Ishikawa (cell line): ENCODE results near the gene IL31RA.

Experiments used
- CEBPB ChIP-seq: IDR thresholded peaks from 2 replicates; pipeline ENCODE4 v1.6.1; 2012
- CREB1 ChIP-seq: IDR thresholded peaks from 2 replicates; pipeline ENCODE4 v1.6.1; 2012; ENCODE audit warnings: low read depth
- EGR1 ChIP-seq: IDR thresholded peaks from 2 replicates; pipeline ENCODE4 v1.6.1; 2012
- EP300 ChIP-seq: IDR thresholded peaks from 2 replicates; pipeline ENCODE4 v1.6.1; 2012; ENCODE audit warnings: borderline replicate concordance
- FOXM1 ChIP-seq: IDR thresholded peaks from 2 replicates; pipeline ENCODE4 v1.6.1; 2012; ENCODE audit warnings: low read depth, borderline replicate concordance
- NFIC ChIP-seq: IDR thresholded peaks from 2 replicates; pipeline ENCODE4 v1.6.1; 2012
- RAD21 ChIP-seq: IDR thresholded peaks from 2 replicates; pipeline ENCODE4 v1.6.1; 2012; ENCODE audit warnings: low read depth
- TAF1 ChIP-seq: IDR thresholded peaks from 2 replicates; pipeline ENCODE4 v1.6.1; 2012; ENCODE audit warnings: low read depth, mild to moderate bottlenecking
- TCF12 ChIP-seq: IDR thresholded peaks from 2 replicates; pipeline ENCODE4 v1.6.1; 2012; ENCODE audit warnings: low read depth
- TEAD4 ChIP-seq: IDR thresholded peaks from 2 replicates; pipeline ENCODE4 v1.6.1; 2012
- YY1 ChIP-seq: IDR thresholded peaks from 2 replicates; pipeline ENCODE4 v1.6.1; 2012; ENCODE audit warnings: low read depth
- ZBTB7A ChIP-seq: IDR thresholded peaks from 2 replicates; pipeline ENCODE4 v1.6.1; 2012; ENCODE audit warnings: low read depth
- TF ChIP-seq, protein P1 (sequence below): IDR thresholded peaks from 2 replicates; pipeline ENCODE4 v1.6.1; 2012; ENCODE audit warnings: low read depth, mild to moderate bottlenecking
- TF ChIP-seq, protein P2 (sequence below): IDR thresholded peaks from 2 replicates; pipeline ENCODE4 v1.6.1; 2012
- TF ChIP-seq, protein P3 (sequence below): IDR thresholded peaks from 2 replicates; pipeline ENCODE4 v1.6.1; 2012

The IL31RA gene

DNA sequence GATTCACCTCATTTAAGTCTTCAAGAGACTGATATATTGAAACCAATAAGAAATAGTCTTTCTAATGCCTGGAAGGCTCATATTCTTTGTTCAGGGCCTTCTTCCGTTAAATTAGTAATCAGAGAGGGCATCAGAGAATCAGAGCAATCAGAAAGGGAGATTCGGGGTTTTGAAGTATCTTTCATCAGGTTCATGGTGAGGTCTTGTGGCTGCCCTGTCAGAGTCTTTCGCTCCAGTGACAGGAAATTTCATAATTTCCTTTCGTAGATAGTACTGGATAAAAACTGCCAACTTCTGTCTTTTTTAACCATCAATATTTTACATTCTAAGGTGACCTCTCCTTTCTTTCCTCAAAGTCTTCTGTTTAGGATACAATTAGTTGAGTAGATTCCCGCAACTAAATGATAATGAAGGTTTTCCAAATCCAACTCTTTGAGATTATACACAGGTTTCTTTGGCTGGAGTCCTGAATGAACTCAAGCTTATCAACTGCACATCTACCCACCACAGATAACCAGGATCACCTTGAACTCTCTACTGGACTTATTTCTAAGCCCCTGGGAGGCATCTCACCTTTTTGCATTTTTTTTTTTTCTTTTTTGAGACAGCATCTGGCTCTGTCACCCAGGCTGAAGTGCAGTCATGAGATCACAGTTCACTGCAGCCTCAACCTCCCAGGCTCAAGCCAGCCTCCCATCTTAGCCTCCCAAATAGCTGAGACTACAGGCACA lies 5.5 kb downstream of the IL31RA start:
- TF ChIP-seq TAF1 = no peak
- TF ChIP-seq FOXM1 = no peak
- TF ChIP-seq, protein P1, sequence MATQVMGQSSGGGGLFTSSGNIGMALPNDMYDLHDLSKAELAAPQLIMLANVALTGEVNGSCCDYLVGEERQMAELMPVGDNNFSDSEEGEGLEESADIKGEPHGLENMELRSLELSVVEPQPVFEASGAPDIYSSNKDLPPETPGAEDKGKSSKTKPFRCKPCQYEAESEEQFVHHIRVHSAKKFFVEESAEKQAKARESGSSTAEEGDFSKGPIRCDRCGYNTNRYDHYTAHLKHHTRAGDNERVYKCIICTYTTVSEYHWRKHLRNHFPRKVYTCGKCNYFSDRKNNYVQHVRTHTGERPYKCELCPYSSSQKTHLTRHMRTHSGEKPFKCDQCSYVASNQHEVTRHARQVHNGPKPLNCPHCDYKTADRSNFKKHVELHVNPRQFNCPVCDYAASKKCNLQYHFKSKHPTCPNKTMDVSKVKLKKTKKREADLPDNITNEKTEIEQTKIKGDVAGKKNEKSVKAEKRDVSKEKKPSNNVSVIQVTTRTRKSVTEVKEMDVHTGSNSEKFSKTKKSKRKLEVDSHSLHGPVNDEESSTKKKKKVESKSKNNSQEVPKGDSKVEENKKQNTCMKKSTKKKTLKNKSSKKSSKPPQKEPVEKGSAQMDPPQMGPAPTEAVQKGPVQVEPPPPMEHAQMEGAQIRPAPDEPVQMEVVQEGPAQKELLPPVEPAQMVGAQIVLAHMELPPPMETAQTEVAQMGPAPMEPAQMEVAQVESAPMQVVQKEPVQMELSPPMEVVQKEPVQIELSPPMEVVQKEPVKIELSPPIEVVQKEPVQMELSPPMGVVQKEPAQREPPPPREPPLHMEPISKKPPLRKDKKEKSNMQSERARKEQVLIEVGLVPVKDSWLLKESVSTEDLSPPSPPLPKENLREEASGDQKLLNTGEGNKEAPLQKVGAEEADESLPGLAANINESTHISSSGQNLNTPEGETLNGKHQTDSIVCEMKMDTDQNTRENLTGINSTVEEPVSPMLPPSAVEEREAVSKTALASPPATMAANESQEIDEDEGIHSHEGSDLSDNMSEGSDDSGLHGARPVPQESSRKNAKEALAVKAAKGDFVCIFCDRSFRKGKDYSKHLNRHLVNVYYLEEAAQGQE = no peak
- no peak for TF ChIP-seq EP300
- no peak for TF ChIP-seq NFIC
- no peak for TF ChIP-seq EGR1
- no peak for TF ChIP-seq ZBTB7A
- TF ChIP-seq, protein P2, sequence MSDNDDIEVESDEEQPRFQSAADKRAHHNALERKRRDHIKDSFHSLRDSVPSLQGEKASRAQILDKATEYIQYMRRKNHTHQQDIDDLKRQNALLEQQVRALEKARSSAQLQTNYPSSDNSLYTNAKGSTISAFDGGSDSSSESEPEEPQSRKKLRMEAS = no peak
- no peak for TF ChIP-seq CREB1
- no peak for TF ChIP-seq YY1
- TF ChIP-seq CEBPB = no peak
- no peak for TF ChIP-seq RAD21
- TF ChIP-seq TEAD4 = no peak
- TF ChIP-seq, protein P3, sequence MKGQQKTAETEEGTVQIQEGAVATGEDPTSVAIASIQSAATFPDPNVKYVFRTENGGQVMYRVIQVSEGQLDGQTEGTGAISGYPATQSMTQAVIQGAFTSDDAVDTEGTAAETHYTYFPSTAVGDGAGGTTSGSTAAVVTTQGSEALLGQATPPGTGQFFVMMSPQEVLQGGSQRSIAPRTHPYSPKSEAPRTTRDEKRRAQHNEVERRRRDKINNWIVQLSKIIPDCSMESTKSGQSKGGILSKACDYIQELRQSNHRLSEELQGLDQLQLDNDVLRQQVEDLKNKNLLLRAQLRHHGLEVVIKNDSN = no peak
- no peak for TF ChIP-seq TCF12

DNA sequence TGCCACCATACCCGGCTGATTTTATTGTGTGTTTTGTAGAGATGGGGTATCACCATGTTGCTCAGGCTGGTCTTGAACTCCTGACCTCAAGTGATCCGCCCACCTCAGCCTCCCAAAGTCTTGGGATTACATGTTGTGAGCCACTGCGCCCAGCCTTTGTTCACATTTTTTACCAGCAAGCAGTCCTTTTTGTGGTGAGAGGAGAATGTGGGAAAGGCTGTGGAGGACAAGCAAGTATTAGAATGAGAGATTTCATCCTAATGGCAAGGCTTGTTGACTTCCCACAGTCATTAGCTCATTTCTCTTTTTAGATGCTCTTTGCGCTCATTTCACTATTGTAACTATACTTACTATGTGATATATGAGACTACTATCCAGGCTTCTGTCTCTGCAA lies 6.1 kb downstream of the IL31RA start:
- TF ChIP-seq EP300 (no peak), TEAD4 (no peak), CREB1 (no peak), RAD21 (no peak), FOXM1 (no peak), CEBPB (no peak), TAF1 (no peak), TCF12 (no peak)
- TF ChIP-seq, protein P2 = no peak
- TF ChIP-seq, protein P1 = no peak

DNA sequence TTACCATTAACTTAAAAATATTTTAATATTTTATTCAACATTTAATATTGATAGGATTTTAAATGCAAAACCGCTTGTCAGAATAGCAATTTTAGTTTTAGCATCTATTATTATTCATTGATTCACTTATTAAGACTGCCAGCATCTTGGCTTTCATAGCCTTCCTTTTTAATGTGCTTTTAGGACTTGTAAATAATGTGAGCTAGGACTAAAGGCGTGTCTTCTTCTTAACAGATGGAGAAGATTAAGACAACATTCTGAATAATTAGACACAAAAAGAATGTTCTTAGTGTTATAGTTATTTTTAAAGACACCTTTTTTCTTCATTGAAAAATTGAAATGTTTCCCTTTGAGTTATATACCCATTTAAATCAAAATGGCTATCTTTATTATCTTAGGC lies 6.9 kb downstream of the IL31RA start:
- no peak for TF ChIP-seq NFIC
- TF ChIP-seq YY1 = no peak
- TF ChIP-seq RAD21 = no peak
- no peak for TF ChIP-seq FOXM1

DNA sequence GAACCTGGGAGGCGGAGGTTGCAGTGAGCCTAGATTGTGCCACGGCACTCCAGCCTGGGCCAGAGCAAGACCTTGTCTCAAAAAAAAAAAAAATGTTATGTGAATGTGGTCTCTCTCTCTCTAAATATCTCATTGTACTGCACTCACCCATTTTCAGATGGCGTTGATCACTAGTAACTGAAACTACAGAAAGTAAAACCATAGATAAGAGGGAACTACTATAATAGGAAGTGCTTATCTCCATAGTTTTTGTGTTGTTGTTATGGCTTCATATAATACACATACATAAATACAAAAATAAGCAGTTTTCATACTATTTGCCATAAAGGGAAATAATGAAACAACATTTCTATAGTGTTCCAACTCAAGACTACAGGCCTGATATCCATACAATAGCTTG lies 9.1 kb downstream of the IL31RA start:
- TF ChIP-seq, protein P2 = no peak
- no peak for TF ChIP-seq CEBPB
- no peak for TF ChIP-seq TCF12
- TF ChIP-seq RAD21 = no peak
- no peak for TF ChIP-seq ZBTB7A
- TF ChIP-seq YY1 = no peak
- no peak for TF ChIP-seq TEAD4
- no peak for TF ChIP-seq EP300
- no peak for TF ChIP-seq EGR1
- TF ChIP-seq, protein P1 = no peak
- TF ChIP-seq, protein P3 = no peak
- no peak for TF ChIP-seq FOXM1
- no peak for TF ChIP-seq TAF1
- TF ChIP-seq CREB1 = no peak
- TF ChIP-seq NFIC = no peak
